ENCODE data around the gene KCNIP1.

Gene KCNIP1

DNA sequence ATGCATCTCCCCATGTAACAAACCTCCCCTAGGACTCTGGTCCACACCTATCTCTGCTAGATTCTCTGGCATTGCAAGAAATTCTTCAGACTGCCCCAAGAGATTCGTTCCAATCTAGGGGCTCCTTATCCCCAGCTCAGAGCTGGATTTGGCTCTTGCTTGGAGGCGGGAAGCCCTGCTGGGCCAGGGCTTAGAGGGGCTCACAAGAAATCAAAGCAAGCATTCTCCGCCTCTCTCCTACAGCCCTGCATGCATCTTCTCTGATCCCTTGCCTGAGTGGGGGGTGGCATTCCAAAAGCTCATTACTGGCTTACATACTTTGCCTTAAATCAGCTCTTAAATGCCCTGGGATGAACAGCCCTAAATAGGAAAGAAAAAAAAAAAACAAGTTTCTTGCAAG lies 75.8 kb downstream of the KCNIP1 start:
- no peak overlapping the region for H3K9ac ChIP-seq (ENCODE audit: low read length)
- no peaks in the 10 kb centered on the region for H3K36me3 ChIP-seq (ENCODE audit: insufficient read depth, low read length)
- no peaks in the 10 kb centered on the region for H3K79me2 ChIP-seq (ENCODE audit: insufficient read depth, low read length)
- no peaks in the 10 kb centered on the region for H3F3A ChIP-seq (ENCODE audit: insufficient read depth, low read length)
- no peak overlapping the region for H2AFZ ChIP-seq (ENCODE audit: low read length)
- no peak overlapping the region for H3K4me3 ChIP-seq (ENCODE audit: low read depth, low read length, poor library complexity, severe bottlenecking)
- H3K9me3 ChIP-seq (ENCODE audit: low read length): no peaks in the 10 kb centered on the region
- H4K20me1 ChIP-seq (ENCODE audit: insufficient read depth, low read length): no peaks in the 10 kb centered on the region
- H3K4me1 ChIP-seq (ENCODE audit: insufficient read depth, low read length, severe bottlenecking): no peaks in the 10 kb centered on the region
- no peak overlapping the region for H3K4me2 ChIP-seq (ENCODE audit: low read length)
- no peak overlapping the region for H3K27ac ChIP-seq (ENCODE audit: low read depth, low read length, poor library complexity, severe bottlenecking)
- no peaks in the 10 kb centered on the region for H3K9me2 ChIP-seq (ENCODE audit: low read depth, low read length)
- H3K27me3 ChIP-seq (ENCODE audit: insufficient read depth, low read length): no peaks in the 10 kb centered on the region; the same call in 1 of the 2 replicates
- TF ChIP-seq EZH2 (IDR thresholded peaks at IDR 0.05; ENCODE audit: borderline replicate concordance, low read length): no peak
- TF ChIP-seq, protein P1, sequence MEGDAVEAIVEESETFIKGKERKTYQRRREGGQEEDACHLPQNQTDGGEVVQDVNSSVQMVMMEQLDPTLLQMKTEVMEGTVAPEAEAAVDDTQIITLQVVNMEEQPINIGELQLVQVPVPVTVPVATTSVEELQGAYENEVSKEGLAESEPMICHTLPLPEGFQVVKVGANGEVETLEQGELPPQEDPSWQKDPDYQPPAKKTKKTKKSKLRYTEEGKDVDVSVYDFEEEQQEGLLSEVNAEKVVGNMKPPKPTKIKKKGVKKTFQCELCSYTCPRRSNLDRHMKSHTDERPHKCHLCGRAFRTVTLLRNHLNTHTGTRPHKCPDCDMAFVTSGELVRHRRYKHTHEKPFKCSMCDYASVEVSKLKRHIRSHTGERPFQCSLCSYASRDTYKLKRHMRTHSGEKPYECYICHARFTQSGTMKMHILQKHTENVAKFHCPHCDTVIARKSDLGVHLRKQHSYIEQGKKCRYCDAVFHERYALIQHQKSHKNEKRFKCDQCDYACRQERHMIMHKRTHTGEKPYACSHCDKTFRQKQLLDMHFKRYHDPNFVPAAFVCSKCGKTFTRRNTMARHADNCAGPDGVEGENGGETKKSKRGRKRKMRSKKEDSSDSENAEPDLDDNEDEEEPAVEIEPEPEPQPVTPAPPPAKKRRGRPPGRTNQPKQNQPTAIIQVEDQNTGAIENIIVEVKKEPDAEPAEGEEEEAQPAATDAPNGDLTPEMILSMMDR (IDR thresholded peaks at IDR 0.05; ENCODE audit: low read length): no peak

DNA sequence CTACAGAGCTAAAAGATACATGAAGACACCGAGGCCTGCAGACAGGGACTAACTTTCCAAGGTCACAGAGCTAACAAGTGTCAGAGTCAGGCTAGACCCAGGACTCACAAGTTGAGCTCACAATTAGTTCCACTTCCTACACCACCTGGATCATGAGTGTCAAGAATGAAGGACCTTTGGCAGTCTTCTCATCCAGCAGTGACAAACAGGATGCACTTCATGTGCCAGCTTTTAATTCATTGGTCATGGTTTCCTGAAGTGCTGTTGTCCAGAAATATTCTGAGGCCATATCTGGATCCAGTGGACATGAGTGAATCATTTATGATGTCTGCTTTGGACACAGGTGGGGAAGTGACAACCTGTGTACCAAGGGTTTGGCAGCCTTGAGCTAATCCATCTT lies 77.4 kb downstream of the KCNIP1 start:
- Histone ChIP-seq H3K4me3 (ENCODE audit: low read depth, low read length, poor library complexity, severe bottlenecking) (no peak overlapping the region), H3K9ac (ENCODE audit: low read length) (no peak overlapping the region), H3K27ac (ENCODE audit: low read depth, low read length, poor library complexity, severe bottlenecking) (no peak overlapping the region), H3K9me3 (ENCODE audit: low read length) (no peaks in the 10 kb centered on the region), H3K4me1 (ENCODE audit: insufficient read depth, low read length, severe bottlenecking) (no peaks in the 10 kb centered on the region), H4K20me1 (ENCODE audit: insufficient read depth, low read length) (no peaks in the 10 kb centered on the region), H3K27me3 (ENCODE audit: insufficient read depth, low read length) (no peaks in the 10 kb centered on the region; the same call in 1 of the 2 replicates), H2AFZ (ENCODE audit: low read length) (no peak overlapping the region), H3K4me2 (ENCODE audit: low read length) (no peak overlapping the region), H3K79me2 (ENCODE audit: insufficient read depth, low read length) (no peaks in the 10 kb centered on the region), H3K9me2 (ENCODE audit: low read depth, low read length) (no peaks in the 10 kb centered on the region), H3K36me3 (ENCODE audit: insufficient read depth, low read length) (no peaks in the 10 kb centered on the region), H3F3A (ENCODE audit: insufficient read depth, low read length) (no peaks in the 10 kb centered on the region)
- TF ChIP-seq EZH2 (IDR thresholded peaks at IDR 0.05; ENCODE audit: borderline replicate concordance, low read length): no peak
- TF ChIP-seq, protein P1 (IDR thresholded peaks at IDR 0.05; ENCODE audit: low read length): no peak

DNA sequence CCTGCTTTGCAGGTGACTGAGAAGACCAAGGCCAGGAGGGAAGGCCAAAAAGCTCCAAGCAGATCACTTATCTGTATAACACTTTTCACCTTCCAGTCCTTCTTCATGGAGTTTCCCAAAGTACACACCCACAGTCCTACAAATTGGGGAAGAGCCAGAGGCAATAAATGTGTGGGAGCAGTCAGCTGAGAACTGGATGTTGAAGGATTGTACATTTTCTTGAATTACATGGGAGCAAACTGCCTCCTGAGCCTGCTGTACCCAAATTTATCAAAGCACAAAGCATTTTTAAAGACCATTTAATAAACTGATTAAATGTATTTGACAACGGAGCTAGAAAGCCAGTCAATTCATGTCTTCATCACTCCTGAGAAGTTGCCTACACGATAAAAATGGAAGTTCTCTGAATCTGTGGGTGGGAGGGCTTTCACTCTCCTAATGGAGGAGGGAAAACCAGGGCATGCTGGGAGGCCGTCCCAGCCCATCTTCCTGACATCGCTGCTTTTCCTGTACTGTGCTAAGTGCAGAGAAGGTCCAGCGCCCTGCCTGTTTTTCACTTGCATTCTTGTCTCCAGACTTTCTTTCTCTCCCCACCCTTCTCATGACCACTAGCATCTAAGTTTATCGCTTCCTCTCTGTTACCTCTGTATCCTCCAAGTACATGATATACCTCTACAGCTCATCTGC lies 79.0 kb downstream of the KCNIP1 start:
- Histone ChIP-seq H3K4me2 (ENCODE audit: low read length) (no peak overlapping the region), H3K9me2 (ENCODE audit: low read depth, low read length) (no peaks in the 10 kb centered on the region), H3K79me2 (ENCODE audit: insufficient read depth, low read length) (no peaks in the 10 kb centered on the region), H3K9me3 (ENCODE audit: low read length) (no peaks in the 10 kb centered on the region), H3K27ac (ENCODE audit: low read depth, low read length, poor library complexity, severe bottlenecking) (no peak overlapping the region), H2AFZ (ENCODE audit: low read length) (no peak overlapping the region), H3K4me1 (ENCODE audit: insufficient read depth, low read length, severe bottlenecking) (no peaks in the 10 kb centered on the region), H3F3A (ENCODE audit: insufficient read depth, low read length) (no peaks in the 10 kb centered on the region), H3K36me3 (ENCODE audit: insufficient read depth, low read length) (no peaks in the 10 kb centered on the region), H4K20me1 (ENCODE audit: insufficient read depth, low read length) (no peaks in the 10 kb centered on the region), H3K4me3 (ENCODE audit: low read depth, low read length, poor library complexity, severe bottlenecking) (no peak overlapping the region), H3K27me3 (ENCODE audit: insufficient read depth, low read length) (no peaks in the 10 kb centered on the region; the same call in 1 of the 2 replicates), H3K9ac (ENCODE audit: low read length) (no peak overlapping the region)
- TF ChIP-seq, protein P1 (IDR thresholded peaks at IDR 0.05; ENCODE audit: low read length): no peak
- TF ChIP-seq EZH2 (IDR thresholded peaks at IDR 0.05; ENCODE audit: borderline replicate concordance, low read length): no peak
